ENCODE data around the gene PRKCE.

The PRKCE gene

GRCh38 chr2:46181306-46181705 is 529.8 kb downstream of the PRKCE start:
- peaks cover 8% of the 10 kb centered on the region for H3K36me3 ChIP-seq (ENCODE audit: insufficient read depth, low read length)
- no peak overlapping the region for H3K9ac ChIP-seq (ENCODE audit: low read length)
- peaks cover 13% of the 10 kb centered on the region for H3K4me1 ChIP-seq (ENCODE audit: insufficient read depth, low read length)
- H3K27me3 ChIP-seq (ENCODE audit: control insufficient read depth in 1 of 2, insufficient read depth in 2 of 2, low read length in 2 of 2) = no peaks in the 10 kb centered on the region
- H3K9me3 ChIP-seq (ENCODE audit: low read length) = no peaks in the 10 kb centered on the region
- no peak overlapping the region for H3K4me3 ChIP-seq (ENCODE audit: low read depth in 1 of 2, low read length in 2 of 2)
- H3K27ac ChIP-seq (ENCODE audit: low read depth, low read length) = no peak overlapping the region

GRCh38 chr2:46181789-46182530 is 530.5 kb downstream of the PRKCE start:
- Histone ChIP-seq H3K4me3 (ENCODE audit: low read depth in 1 of 2, low read length in 2 of 2) (no peak overlapping the region), H3K9me3 (ENCODE audit: low read length) (no peaks in the 10 kb centered on the region), H3K36me3 (ENCODE audit: insufficient read depth, low read length) (peaks cover 8% of the 10 kb centered on the region), H3K27me3 (ENCODE audit: control insufficient read depth in 1 of 2, insufficient read depth in 2 of 2, low read length in 2 of 2) (no peaks in the 10 kb centered on the region), H3K4me1 (ENCODE audit: insufficient read depth, low read length) (peaks cover 16% of the 10 kb centered on the region), H3K9ac (ENCODE audit: low read length) (no peak overlapping the region), H3K27ac (ENCODE audit: low read depth, low read length) (no peak overlapping the region)

GRCh38 chr2:46183426-46183825 is 532.0 kb downstream of the PRKCE start:
- H3K9ac ChIP-seq (ENCODE audit: low read length) = no peak overlapping the region
- H3K9me3 ChIP-seq (ENCODE audit: low read length) = no peaks in the 10 kb centered on the region
- H3K27ac ChIP-seq (ENCODE audit: low read depth, low read length) = no peak overlapping the region
- no peak overlapping the region for H3K4me3 ChIP-seq (ENCODE audit: low read depth in 1 of 2, low read length in 2 of 2)
- H3K4me1 ChIP-seq (ENCODE audit: insufficient read depth, low read length) = peaks cover 27% of the 10 kb centered on the region
- H3K27me3 ChIP-seq (ENCODE audit: control insufficient read depth in 1 of 2, insufficient read depth in 2 of 2, low read length in 2 of 2) = no peaks in the 10 kb centered on the region
- H3K36me3 ChIP-seq (ENCODE audit: insufficient read depth, low read length) = peaks cover 8% of the 10 kb centered on the region

- peaks cover 16% of the 10 kb centered on the region for H3K4me1 ChIP-seq (ENCODE audit: insufficient read depth, low read length)
- H3K4me3 ChIP-seq (ENCODE audit: low read depth in 1 of 2, low read length in 2 of 2) = no peak overlapping the region
- H3K9ac ChIP-seq (ENCODE audit: low read length) = no peak overlapping the region
- no peaks in the 10 kb centered on the region for H3K27me3 ChIP-seq (ENCODE audit: control insufficient read depth in 1 of 2, insufficient read depth in 2 of 2, low read length in 2 of 2)
- no peak overlapping the region for H3K27ac ChIP-seq (ENCODE audit: low read depth, low read length)
- peaks cover 8% of the 10 kb centered on the region for H3K36me3 ChIP-seq (ENCODE audit: insufficient read depth, low read length)
- no peaks in the 10 kb centered on the region for H3K9me3 ChIP-seq (ENCODE audit: low read length)
Measured at GRCh38 chr2:46184794-46185583, 533.5 kb downstream of the PRKCE start.

GRCh38 chr2:46187112-46187618 is 535.7 kb downstream of the PRKCE start:
- Histone ChIP-seq H3K27me3 (ENCODE audit: control insufficient read depth in 1 of 2, insufficient read depth in 2 of 2, low read length in 2 of 2) (no peaks in the 10 kb centered on the region), H3K9me3 (ENCODE audit: low read length) (no peaks in the 10 kb centered on the region), H3K36me3 (ENCODE audit: insufficient read depth, low read length) (peaks cover 8% of the 10 kb centered on the region), H3K4me1 (ENCODE audit: insufficient read depth, low read length) (peaks cover 16% of the 10 kb centered on the region), H3K27ac (ENCODE audit: low read depth, low read length) (peak overlapping the region; percentile 81), H3K9ac (ENCODE audit: low read length) (peak overlapping the region; percentile 49), H3K4me3 (ENCODE audit: low read depth in 1 of 2, low read length in 2 of 2) (peak overlapping the region in 1 of 2 donors; percentile 51)

GRCh38 chr2:46188041-46188716 is 536.7 kb downstream of the PRKCE start:
- H3K27ac ChIP-seq (ENCODE audit: low read depth, low read length) = peak overlapping the region; percentile 81
- no peaks in the 10 kb centered on the region for H3K9me3 ChIP-seq (ENCODE audit: low read length)

GRCh38 chr2:46193356-46193755 is 541.9 kb downstream of the PRKCE start:
- no peak overlapping the region for H3K4me3 ChIP-seq (ENCODE audit: low read depth in 1 of 2, low read length in 2 of 2)
- H3K9me3 ChIP-seq (ENCODE audit: low read length) = no peaks in the 10 kb centered on the region

More at GRCh38 chr2:46188041-46188716, 536.7 kb downstream of the PRKCE start:
- Histone ChIP-seq H3K9ac (ENCODE audit: low read length) (no peak overlapping the region), H3K4me1 (ENCODE audit: insufficient read depth, low read length) (peaks cover 16% of the 10 kb centered on the region), H3K36me3 (ENCODE audit: insufficient read depth, low read length) (peaks cover 8% of the 10 kb centered on the region), H3K27me3 (ENCODE audit: control insufficient read depth in 1 of 2, insufficient read depth in 2 of 2, low read length in 2 of 2) (no peaks in the 10 kb centered on the region), H3K4me3 (ENCODE audit: low read depth in 1 of 2, low read length in 2 of 2) (no peak overlapping the region)

GRCh38 chr2:46193855-46194254 is 542.4 kb downstream of the PRKCE start:
- H3K27me3 ChIP-seq (ENCODE audit: control insufficient read depth in 1 of 2, insufficient read depth in 2 of 2, low read length in 2 of 2) = no peaks in the 10 kb centered on the region
- no peaks in the 10 kb centered on the region for H3K36me3 ChIP-seq (ENCODE audit: insufficient read depth, low read length)
- H3K9me3 ChIP-seq (ENCODE audit: low read length) = no peaks in the 10 kb centered on the region
- peaks cover 6% of the 10 kb centered on the region for H3K4me1 ChIP-seq (ENCODE audit: insufficient read depth, low read length)
- H3K4me3 ChIP-seq (ENCODE audit: low read depth in 1 of 2, low read length in 2 of 2) = no peak overlapping the region
- no peak overlapping the region for H3K27ac ChIP-seq (ENCODE audit: low read depth, low read length)
- H3K9ac ChIP-seq (ENCODE audit: low read length) = no peak overlapping the region

More at GRCh38 chr2:46193356-46193755, 541.9 kb downstream of the PRKCE start:
- H3K36me3 ChIP-seq (ENCODE audit: insufficient read depth, low read length) = no peaks in the 10 kb centered on the region
- no peak overlapping the region for H3K9ac ChIP-seq (ENCODE audit: low read length)
- no peaks in the 10 kb centered on the region for H3K27me3 ChIP-seq (ENCODE audit: control insufficient read depth in 1 of 2, insufficient read depth in 2 of 2, low read length in 2 of 2)
- peaks cover 9% of the 10 kb centered on the region for H3K4me1 ChIP-seq (ENCODE audit: insufficient read depth, low read length)
- no peak overlapping the region for H3K27ac ChIP-seq (ENCODE audit: low read depth, low read length)

- Histone ChIP-seq H3K9me3 (ENCODE audit: low read length) (no peaks in the 10 kb centered on the region), H3K27ac (ENCODE audit: low read depth, low read length) (no peak overlapping the region), H3K27me3 (ENCODE audit: control insufficient read depth in 1 of 2, insufficient read depth in 2 of 2, low read length in 2 of 2) (no peaks in the 10 kb centered on the region), H3K36me3 (ENCODE audit: insufficient read depth, low read length) (no peaks in the 10 kb centered on the region), H3K9ac (ENCODE audit: low read length) (no peak overlapping the region), H3K4me1 (ENCODE audit: insufficient read depth, low read length) (peaks cover 6% of the 10 kb centered on the region), H3K4me3 (ENCODE audit: low read depth in 1 of 2, low read length in 2 of 2) (no peak overlapping the region)
Measured at GRCh38 chr2:46194856-46195255, 543.4 kb downstream of the PRKCE start.

- no peak overlapping the region for H3K27ac ChIP-seq (ENCODE audit: low read depth, low read length)
- no peak overlapping the region for H3K4me3 ChIP-seq (ENCODE audit: low read depth in 1 of 2, low read length in 2 of 2)
- no peaks in the 10 kb centered on the region for H3K9me3 ChIP-seq (ENCODE audit: low read length)
- H3K4me1 ChIP-seq (ENCODE audit: insufficient read depth, low read length) = peaks cover 6% of the 10 kb centered on the region
- no peak overlapping the region for H3K9ac ChIP-seq (ENCODE audit: low read length)
- H3K36me3 ChIP-seq (ENCODE audit: insufficient read depth, low read length) = no peaks in the 10 kb centered on the region
- no peaks in the 10 kb centered on the region for H3K27me3 ChIP-seq (ENCODE audit: control insufficient read depth in 1 of 2, insufficient read depth in 2 of 2, low read length in 2 of 2)
Measured at GRCh38 chr2:46195819-46196218, 544.3 kb downstream of the PRKCE start.

- Histone ChIP-seq H3K4me3 (ENCODE audit: low read depth in 1 of 2, low read length in 2 of 2) (no peak overlapping the region), H3K36me3 (ENCODE audit: insufficient read depth, low read length) (no peaks in the 10 kb centered on the region), H3K9me3 (ENCODE audit: low read length) (no peaks in the 10 kb centered on the region), H3K27ac (ENCODE audit: low read depth, low read length) (no peak overlapping the region), H3K9ac (ENCODE audit: low read length) (no peak overlapping the region), H3K4me1 (ENCODE audit: insufficient read depth, low read length) (peaks cover 6% of the 10 kb centered on the region), H3K27me3 (ENCODE audit: control insufficient read depth in 1 of 2, insufficient read depth in 2 of 2, low read length in 2 of 2) (no peaks in the 10 kb centered on the region)
Measured at GRCh38 chr2:46196871-46197462, 545.5 kb downstream of the PRKCE start.

All from muscle layer of colon (tissue), 2 donors.